Heart left ventricle (tissue), 16 donors: ENCODE measurements around the gene AEBP1. TPM values are rescaled to one million over a fixed set of nuclear protein-coding genes. Genes with fewer than 3 reads are reported as not detected.

ENCODE experiments used
- ATAC-seq, 4 donors: fragments of 200-7000 bp; cut with Tn5 transposase; one replicate each; pipeline ENCODE4 v1.9.1; 2020 to 2022; ENCODE audit warnings: moderate library complexity in 4 of 4, mild to moderate bottlenecking in 3 of 4, moderate number of reproducible peaks in 1 of 4
- DNase-seq, 5 donors: peaks; one replicate each; pipeline ENCODE4 v3.0.0-alpha.2; 2020
- H3K27ac ChIP-seq, 12 donors: fragments of 200-600 bp; sonication (generic) in 4 of 12; one replicate each; pipeline versions ENCODE4 v1.5.0 to v1.8.0; 2016 to 2022; ENCODE audit warnings: mild to moderate bottlenecking in 2 of 12
- H3K27me3 ChIP-seq, 9 donors: fragments of 200-600 bp; sonication (generic) in 2 of 9; one replicate each; pipeline versions ENCODE4 v1.5.1 to v1.8.0; 2016 to 2022; ENCODE audit warnings: mild to moderate bottlenecking in 3 of 9
- H3K36me3 ChIP-seq, 9 donors: fragments of 200-600 bp; sonication (generic) in 2 of 9; one replicate each; pipeline versions ENCODE4 v1.5.0 to v1.8.0; 2018 to 2022; ENCODE audit warnings: mild to moderate bottlenecking in 2 of 9
- H3K4me1 ChIP-seq, 12 donors: fragments of 200-600 bp; sonication (generic) in 4 of 12; one replicate each; pipeline versions ENCODE4 v1.5.0 to v1.8.0; 2016 to 2022; ENCODE audit warnings: mild to moderate bottlenecking in 3 of 12
- H3K4me3 ChIP-seq, 12 donors: fragments of 200-600 bp; sonication (generic) in 4 of 12; one replicate each; pipeline versions ENCODE4 v1.5.0 to v1.8.0; 2017 to 2022; ENCODE audit warnings: mild to moderate bottlenecking in 9 of 12, moderate library complexity in 4 of 12
- H3K9me3 ChIP-seq, 12 donors: fragments of 200-600 bp; sonication (generic) in 4 of 12; one replicate each; pipeline versions ENCODE4 v1.5.0 to v1.8.0; 2016 to 2022; ENCODE audit warnings: mild to moderate bottlenecking in 1 of 12
- CTCF ChIP-seq, 12 donors: fragments of 200-600 bp; sonication (generic) in 4 of 12; IDR thresholded peaks; one replicate each; pipeline versions ENCODE4 v1.5.0 to v1.8.0; 2018 to 2022; ENCODE audit warnings: antibody characterized with exemption in 12 of 12, mild to moderate bottlenecking in 5 of 12
- POLR2A ChIP-seq, 2 donors: fragments of 450-650 bp; IDR thresholded peaks; one replicate each; pipeline ENCODE4 v1.6.1; 2017; ENCODE audit warnings: antibody characterized with exemption in 2 of 2, mild to moderate bottlenecking in 2 of 2, moderate library complexity in 2 of 2
- WGBS, 4 donors: extraction: QIAGEN DNeasy Blood & Tissue Kit in 2 of 4; methylation state at CpG; one replicate each; pipeline versions ENCODE4 v1.1.5 to v1.1.7; 2013 to 2018; 5-methylcytosine and 5-hydroxymethylcytosine counted together
- intact Hi-C, 10 donors: fragments of 100-400 bp; cut with DNase I; formaldehyde crosslinking; loops; one replicate each; pipeline versions ENCODE4 v1.11.1 to v1.14.2; 2022
- polyA plus RNA-seq, 2 donors: library from polyadenylated mRNA; stranded (reverse); fragments of 200-250 nt; gene quantifications; one replicate each; pipeline ENCODE4 v1.2.3, GENCODE V29; 2013
- total RNA-seq, 9 donors: library from RNA; depleted of rRNA in 2 of 9; stranded (reverse); fragments of >200 nt in 2 of 9; fragmentation: NEBNext Ultra II Directional in 3 of 9; extraction: Animal tissue kit (Norgen Biotek cat#: 25700) in 3 of 9; gene quantifications; one replicate each; pipeline versions ENCODE4 v1.1.0 to v1.2.4, GENCODE V29; 2016 to 2023
- donor health status: ischemic (EF 13 %, LVEDD 7.1; RV severe dilation, severe dysfunction).
- donor health status: healthy with polysubstance abuse.
- donor health status: DM: no; HTN: yes; CAD: no.
- donor health status: DM: no; HTN: no; CAD: no.
- donor health status: ischemic (EF 25% LVEDD 6.9; RV normal size, moderate dysfunction).
- donor health status: ischemic (EF 25% LVEDD 5.7; RV mildly dilated, moderate dysfunction).
- donor health status: healthy.
- donor health status: DM: yes; HTN: yes; CAD: no.
- donor health status: ischemic (EF 35%, LVEDD 5.7; RV mildly dilated, moderate dysfunction).
- donor health status: nonischemic (EF 11% LVEDD 7.7; RV severe dilation, severe dysfunction).
- donor health status: DM: yes; HTN: yes; CAD: no.
- donor health status: PGD.
- donor health status: ischemic (EF 29% LVEDD 5.4; RV normal size, mild dysfunction).
- donor health status: nonischemic (EF 23%, LVEDD 6.1; RV moderate dilation, normal function).

The AEBP1 gene
- total and polyA plus RNA-seq, 11 donors: 10.9 to 51.1 (median 23.2) TPM

- WGBS, 4 donors: 90 to 93% (median 91%) methylated on average over 6 of the region's 6 CpGs
- peaks cover 0 to 56% (median 14%) of the 10 kb centered on the region in 12 donors for H3K4me1 ChIP-seq
- no peak for TF ChIP-seq POLR2A (IDR thresholded peaks at IDR 0.05)
- TF ChIP-seq CTCF (IDR thresholded peaks at IDR 0.05): no peak
- intact Hi-C loops: no loop called here
- no peaks in the 10 kb centered on the region for H3K9me3 ChIP-seq
- no peak overlapping the region for H3K4me3 ChIP-seq
- H3K27me3 ChIP-seq: peaks cover 0 to 3% (median 0%) of the 10 kb centered on the region in 9 donors
- ATAC-seq (no peak), DNase-seq (no peak)
- H3K36me3 ChIP-seq: no peaks in the 10 kb centered on the region
- H3K27ac ChIP-seq: no peak overlapping the region
Measured at GRCh38 chr7:44098092-44099068, 5.8 kb upstream of the AEBP1 start.

GRCh38 chr7:44099669-44100068 is 4.5 kb upstream of the AEBP1 start:
- peaks cover 0 to 55% (median 19%) of the 10 kb centered on the region in 12 donors for H3K4me1 ChIP-seq
- intact Hi-C loops: no loop called here
- TF ChIP-seq POLR2A (IDR thresholded peaks at IDR 0.05) (no peak), CTCF (IDR thresholded peaks at IDR 0.05) (no peak)
- DNase-seq (no peak), ATAC-seq (no peak)
- no peak overlapping the region for H3K4me3 ChIP-seq
- H3K9me3 ChIP-seq: no peaks in the 10 kb centered on the region
- whole genome bisulfite sequencing, 4 donors: 31 to 39% (median 36%) methylated on average over 4 of the region's 4 CpGs
- H3K27ac ChIP-seq: peak overlapping the region in 5 of 12 donors; percentile 68 to 90 (median 76)
- H3K27me3 ChIP-seq: peaks cover 0 to 14% (median 0%) of the 10 kb centered on the region in 9 donors
- H3K36me3 ChIP-seq: no peaks in the 10 kb centered on the region

- intact Hi-C loops: no loop called here
- no peak overlapping the region for H3K4me3 ChIP-seq
- 59 to 65% (median 62%) methylated on average over 9 to 10 of the region's 10 CpGs for WGBS, 4 donors
- DNase-seq (peak in 1 of 5 donors; percentile 25), ATAC-seq (peak in 2 of 4 donors; percentile 23 to 38)
- peaks cover 0 to 18% (median 0%) of the 10 kb centered on the region in 9 donors for H3K27me3 ChIP-seq
- TF ChIP-seq POLR2A (IDR thresholded peaks at IDR 0.05) (no peak), CTCF (IDR thresholded peaks at IDR 0.05) (no peak)
- H3K36me3 ChIP-seq: no peaks in the 10 kb centered on the region
- H3K9me3 ChIP-seq: no peaks in the 10 kb centered on the region
- H3K4me1 ChIP-seq: peaks cover 0 to 50% (median 25%) of the 10 kb centered on the region in 12 donors
- H3K27ac ChIP-seq: peak overlapping the region in 11 of 12 donors; percentile 1 to 90 (median 68)
Measured at GRCh38 chr7:44100458-44101302, 3.5 kb upstream of the AEBP1 start.
